Thymus (tissue), 11 donors: ENCODE data around the gene PPOX. TPM values are rescaled to one million over a fixed set of nuclear protein-coding genes. Genes with fewer than 3 reads are reported as not detected.

Experiments used
- DNase-seq, 9 donors: peaks; one replicate each; pipeline ENCODE4 v3.0.0-alpha.2; 2013; ENCODE audit warnings: low spot score in 9 of 9, low read depth in 6 of 9, missing footprints in 1 of 9
- H3K27ac ChIP-seq, 2 donors: one replicate each; pipeline ENCODE4 v1.5.1; 2013; ENCODE audit warnings: control low read depth in 1 of 2, low read depth in 1 of 2, low read length in 1 of 2, mild to moderate bottlenecking in 1 of 2, moderate library complexity in 1 of 2
- H3K27me3 ChIP-seq, 2 donors: one replicate each; pipeline ENCODE4 v1.5.1; 2013; ENCODE audit warnings: low read length in 1 of 2; ENCODE audit not compliant: control insufficient read depth in 2 of 2, insufficient read depth in 1 of 2
- H3K36me3 ChIP-seq, 2 donors: one replicate each; pipeline ENCODE4 v1.5.1; 2013; ENCODE audit warnings: low read length in 1 of 2, mild to moderate bottlenecking in 1 of 2, moderate library complexity in 1 of 2; ENCODE audit not compliant: control insufficient read depth in 2 of 2, insufficient read depth in 2 of 2
- H3K4me1 ChIP-seq, 2 donors: one replicate each; pipeline ENCODE4 v1.5.1; 2013; ENCODE audit warnings: low read length in 2 of 2; ENCODE audit not compliant: control insufficient read depth in 2 of 2, insufficient read depth in 2 of 2
- H3K4me3 ChIP-seq, 2 donors: one replicate each; pipeline ENCODE4 v1.5.1; 2013; ENCODE audit warnings: low read length in 2 of 2, control low read depth in 1 of 2, mild to moderate bottlenecking in 1 of 2
- H3K9me3 ChIP-seq, 2 donors: one replicate each; pipeline ENCODE4 v1.5.1; 2013; ENCODE audit warnings: low read length in 1 of 2, mild to moderate bottlenecking in 1 of 2; ENCODE audit not compliant: control insufficient read depth in 2 of 2, insufficient read depth in 1 of 2
- WGBS: extraction: QIAGEN DNeasy Blood & Tissue Kit; methylation state at CpG from one replicate; pipeline ENCODE4 v1.1.7; 2013; 5-methylcytosine and 5-hydroxymethylcytosine counted together
- polyA plus RNA-seq: library from polyadenylated mRNA; stranded (reverse); fragments of 200-250 nt; gene quantifications from one replicate; pipeline ENCODE4 v1.2.3, GENCODE V29; 2013
- total RNA-seq: library from RNA; stranded (reverse); fragments of 120-200 nt; gene quantifications from one replicate; pipeline ENCODE4 v1.2.4, GENCODE V29; 2013
- donor health status: healthy.

Gene PPOX
- total and polyA plus RNA-seq, 2 donors, result 19.9 to 50.4 TPM

GRCh38 chr1:161198194-161198896, 32.1 kb downstream of the PPOX start:
- 83% methylated on average over 20 of the region's 20 CpGs for WGBS
- Histone ChIP-seq H3K9me3 (peaks cover 1 to 7% of the 10 kb centered on the region in 2 donors), H3K36me3 (no peaks in the 10 kb centered on the region), H3K27me3 (peaks cover 0 to 2% of the 10 kb centered on the region in 2 donors), H3K27ac (peak overlapping the region in 1 of 2 donors; percentile 28), H3K4me1 (peaks cover 12 to 39% of the 10 kb centered on the region in 2 donors), H3K4me3 (no peak overlapping the region)
- DNase-seq, result no peak

- DNase-seq, result no peak
- WGBS, result 92% methylated on average over 11 of the region's 11 CpGs
- Histone ChIP-seq H3K36me3 (peaks cover 2 to 3% of the 10 kb centered on the region in 2 donors), H3K4me1 (peaks cover 17 to 39% of the 10 kb centered on the region in 2 donors), H3K9me3 (peaks cover 1 to 7% of the 10 kb centered on the region in 2 donors), H3K27ac (peak within 1 kb of the TSS in 1 of 2 donors; percentile 71), H3K27me3 (peaks cover 0 to 2% of the 10 kb centered on the region in 2 donors), H3K4me3 (no peak within 1 kb of the TSS)
Observed at GRCh38 chr1:161198897-161199431, 32.7 kb downstream of the PPOX start, which contains the start of gene ADAMTS4. ADAMTS4 (minus strand) TSS chr1:161199054; CDS start chr1:161198627, 427 bp downstream.

GRCh38 chr1:161199506-161200139, 33.4 kb downstream of the PPOX start:
- Histone ChIP-seq H3K9me3 (peaks cover 0 to 7% of the 10 kb centered on the region in 2 donors), H3K27me3 (peaks cover 0 to 2% of the 10 kb centered on the region in 2 donors), H3K27ac (peak overlapping the region in 1 of 2 donors; percentile 71), H3K36me3 (peaks cover 3 to 5% of the 10 kb centered on the region in 2 donors), H3K4me3 (no peak overlapping the region), H3K4me1 (peaks cover 17 to 39% of the 10 kb centered on the region in 2 donors)
- no peak for DNase-seq
- WGBS, result 86% methylated on average over 5 of the region's 5 CpGs

DNA sequence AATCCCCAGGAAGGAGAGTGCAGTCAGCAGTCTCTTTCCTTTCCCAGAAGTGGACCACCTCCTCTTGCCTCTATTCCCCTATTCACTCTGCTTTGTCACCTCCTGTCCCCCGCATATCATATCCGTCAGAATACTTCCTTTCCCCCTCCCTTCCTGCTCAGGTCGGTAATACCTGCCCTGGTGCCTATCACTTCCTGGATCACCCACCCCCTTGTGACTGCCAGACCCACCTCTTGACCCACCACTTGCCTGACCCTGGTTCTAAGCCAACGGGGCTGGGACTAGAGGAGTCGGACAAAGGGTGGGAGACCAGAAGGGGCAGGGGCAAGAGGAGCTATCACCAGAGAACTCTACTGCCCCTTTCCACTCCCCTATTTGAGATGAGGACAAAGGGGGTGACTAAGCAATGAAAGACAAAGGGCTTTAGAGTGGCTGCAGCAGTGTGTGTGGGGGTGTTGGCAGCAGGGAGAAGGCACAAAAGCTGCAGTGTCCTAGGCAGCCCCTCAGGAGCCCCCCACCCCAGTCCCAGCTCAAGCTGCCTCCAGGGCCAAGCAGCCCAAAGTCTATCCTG, 34.3 kb downstream of the PPOX start:
- DNase-seq, result no peak
- Histone ChIP-seq H3K4me3 (no peak overlapping the region), H3K9me3 (peaks cover 0 to 7% of the 10 kb centered on the region in 2 donors)

DNA sequence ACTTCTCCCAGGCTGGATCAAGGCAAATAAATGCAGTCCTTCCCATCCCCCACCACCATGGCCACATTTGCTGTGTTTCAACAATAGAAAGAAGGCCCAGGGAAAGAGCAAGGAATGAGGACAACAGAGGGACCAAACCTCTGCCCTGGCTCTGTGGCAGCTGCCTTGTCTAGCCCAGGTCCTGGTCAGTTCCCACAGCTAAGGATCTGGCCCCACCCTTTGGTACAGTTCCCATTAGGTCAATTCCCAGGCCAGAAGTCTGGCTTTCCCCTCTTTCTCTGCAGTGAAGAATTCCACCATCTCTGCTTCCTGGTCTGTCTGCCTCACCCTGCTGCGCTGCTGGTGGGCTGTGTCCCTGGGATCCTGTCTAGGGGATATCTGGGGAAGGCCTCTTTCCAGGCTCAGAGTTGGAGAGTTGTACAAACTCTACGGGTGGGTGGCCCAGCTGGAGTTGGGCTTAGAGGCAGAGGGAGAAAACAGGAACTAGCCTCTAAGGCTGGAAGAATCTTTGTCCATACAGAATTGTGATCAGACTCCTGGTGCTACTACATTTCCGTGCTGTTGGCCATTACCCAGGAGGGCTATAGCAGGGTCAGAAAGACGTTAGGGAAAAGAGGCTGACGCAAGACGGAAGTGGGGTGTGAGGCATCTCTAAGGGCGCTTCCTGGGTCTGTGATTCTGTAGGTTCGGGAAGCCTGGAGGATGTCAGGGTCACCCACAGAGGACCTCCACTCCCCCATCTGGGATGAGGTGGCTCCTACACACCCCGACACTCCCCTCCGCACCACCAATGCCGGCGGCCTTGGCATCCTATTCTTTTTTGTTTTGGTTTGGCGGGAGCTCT, 35.0 kb downstream of the PPOX start:
- 90% methylated on average over 13 of the region's 13 CpGs for WGBS
- no peak for DNase-seq
- H3K4me3 ChIP-seq, result peak overlapping the region; percentile 56 to 84

More for the DNA sequence above, 34.3 kb downstream of the PPOX start:
- Histone ChIP-seq H3K4me1 (peaks cover 17 to 36% of the 10 kb centered on the region in 2 donors), H3K36me3 (peaks cover 3 to 12% of the 10 kb centered on the region in 2 donors), H3K27me3 (peaks cover 0 to 2% of the 10 kb centered on the region in 2 donors), H3K27ac (peak overlapping the region; percentile 37 to 84)
- WGBS, result 77% methylated on average over 5 of the region's 5 CpGs

GRCh38 chr1:161201836-161202712, 35.8 kb downstream of the PPOX start, which contains the start of gene NDUFS2:
NDUFS2 (plus strand) TSS chr1:161202367; CDS start chr1:161202386, 19 bp downstream.
- 9% methylated on average over 53 of the region's 53 CpGs for WGBS
- H3K4me1 ChIP-seq, result peaks cover 17 to 34% of the 10 kb centered on the region in 2 donors

More for the DNA sequence above, 35.0 kb downstream of the PPOX start:
- peaks cover 4 to 14% of the 10 kb centered on the region in 2 donors for H3K36me3 ChIP-seq
- peaks cover 17 to 34% of the 10 kb centered on the region in 2 donors for H3K4me1 ChIP-seq
- peaks cover 0 to 7% of the 10 kb centered on the region in 2 donors for H3K9me3 ChIP-seq
- H3K27ac ChIP-seq, result peak overlapping the region; percentile 84 to 90
- peaks cover 0 to 2% of the 10 kb centered on the region in 2 donors for H3K27me3 ChIP-seq

GRCh38 chr1:161206411-161207140, 40.4 kb downstream of the PPOX start:
- DNase-seq, result no peak
- peaks cover 0 to 4% of the 10 kb centered on the region in 2 donors for H3K9me3 ChIP-seq
- no peak overlapping the region for H3K4me3 ChIP-seq
- peaks cover 15 to 18% of the 10 kb centered on the region in 2 donors for H3K4me1 ChIP-seq
- peaks cover 47 to 57% of the 10 kb centered on the region in 2 donors for H3K36me3 ChIP-seq
- no peak overlapping the region for H3K27ac ChIP-seq
- WGBS, result 97% methylated on average over 12 of the region's 12 CpGs
- no peaks in the 10 kb centered on the region for H3K27me3 ChIP-seq

More at GRCh38 chr1:161201836-161202712, 35.8 kb downstream of the PPOX start, which contains the start of gene NDUFS2:
- peak; percentile 90 to 99 (median 98) for DNase-seq
- Histone ChIP-seq H3K4me3 (peak within 1 kb of the TSS; percentile 56 to 84), H3K36me3 (peaks cover 13 to 23% of the 10 kb centered on the region in 2 donors), H3K9me3 (peaks cover 0 to 7% of the 10 kb centered on the region in 2 donors), H3K27ac (peak within 1 kb of the TSS; percentile 90), H3K27me3 (peaks cover 0 to 2% of the 10 kb centered on the region in 2 donors)
